SK-N-DZ (cell line): ENCODE results near the gene PGAM4. TPM values are rescaled to one million over a fixed set of nuclear protein-coding genes. Genes with fewer than 3 reads are reported as not detected.
A peak's percentile ranks its signal among the peaks of the same experiment; 100 is the strongest.
"Not testable (repeated sequence)": the region's sequence is repeated elsewhere in the genome, so short reads cannot be mapped to it uniquely, and the experiment has no call there.

Experiments
- DNase-seq: peaks from one replicate; pipeline ENCODE4 v3.0.0-alpha.2; 2015; ENCODE audit warnings: low spot score
- polyA plus RNA-seq, 2 experiments: library from polyadenylated mRNA; depleted of rRNA; stranded (reverse); fragments of >200 nt; gene quantifications; 2 replicates each; pipeline ENCODE4 v1.2.3, GENCODE V29; 2014

PGAM4 gene
- polyA plus RNA-seq (2014; cell fraction: cytosol; rRNA removed), result not detected in 2 replicates
- polyA plus RNA-seq (2014; cell fraction: nucleus; rRNA removed), result not detected in 2 replicates

GRCh38 chrX:77969538-77969937, at the start of gene PGAM4:
Gene PGAM4, minus strand, starts transcription at chrX:77969638. Its CDS starts 0 bp downstream, at chrX:77969638.
- no peak for DNase-seq

DNA sequence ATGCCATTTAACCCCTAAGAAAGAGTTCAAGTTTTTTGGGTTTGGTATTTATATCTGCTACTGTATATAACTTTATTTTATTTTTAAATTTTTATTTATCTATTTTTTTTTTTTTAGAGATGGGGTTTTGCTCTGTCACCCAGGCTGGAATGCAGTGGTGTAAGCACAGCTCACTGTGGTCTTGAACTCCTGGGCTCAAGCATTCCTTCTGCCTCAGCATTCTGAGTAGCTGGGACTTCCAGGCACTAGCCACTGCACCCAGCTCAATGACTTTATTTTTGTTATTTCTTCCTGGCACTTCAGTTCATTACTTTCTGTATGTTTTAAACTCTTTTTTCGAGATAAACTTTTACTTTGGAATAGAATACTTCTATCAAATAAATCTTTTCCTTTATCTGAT, 42.4 kb upstream of the PGAM4 start:
- no peak for DNase-seq

DNA sequence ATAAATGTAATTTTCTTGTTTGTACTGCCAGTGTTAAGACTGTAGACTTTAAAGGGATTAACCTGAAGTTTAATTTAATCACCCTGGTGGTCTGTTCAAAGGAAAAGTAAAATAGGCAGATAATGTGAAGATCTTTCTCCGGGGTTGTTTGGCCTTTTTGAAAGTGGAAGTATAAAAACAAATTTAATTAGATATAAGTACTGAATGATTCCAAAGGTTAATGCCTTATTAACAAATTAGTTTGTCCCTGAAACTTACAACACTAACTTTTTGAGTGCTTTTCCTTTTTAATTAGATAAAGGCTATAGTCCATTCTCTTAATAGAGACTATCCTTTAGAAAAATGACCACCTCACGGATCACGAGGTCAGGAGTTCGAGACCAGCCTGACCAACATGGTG, 10.4 kb upstream of the PGAM4 start:
- peak; percentile 79 for DNase-seq

- DNase-seq, result peak; percentile 84
These were observed 8.1 kb upstream of the PGAM4 start for GRCh38 chrX:77977518-77977917.

- no peak for DNase-seq
These were observed 7.7 kb upstream of the PGAM4 start for GRCh38 chrX:77977095-77977494.

DNA sequence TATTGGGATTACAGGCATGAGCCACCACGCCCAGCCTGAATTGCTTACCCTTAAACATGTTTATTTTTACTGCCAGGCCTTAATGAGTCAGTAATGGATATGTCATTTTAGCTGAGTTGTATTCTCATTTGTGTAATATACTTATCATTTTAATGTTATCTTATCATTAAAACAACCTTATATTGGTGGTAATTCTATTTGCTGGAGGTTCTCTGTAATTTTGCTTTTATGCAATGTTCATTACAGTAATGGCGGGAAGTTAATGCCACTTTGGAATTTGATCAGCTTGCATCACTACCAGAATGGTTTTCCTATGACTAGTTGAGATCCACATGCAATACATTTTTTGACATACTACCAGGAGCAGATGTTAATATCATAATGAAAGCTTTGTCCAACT, 6.3 kb upstream of the PGAM4 start:
- DNase-seq, result peak; percentile 17

DNA sequence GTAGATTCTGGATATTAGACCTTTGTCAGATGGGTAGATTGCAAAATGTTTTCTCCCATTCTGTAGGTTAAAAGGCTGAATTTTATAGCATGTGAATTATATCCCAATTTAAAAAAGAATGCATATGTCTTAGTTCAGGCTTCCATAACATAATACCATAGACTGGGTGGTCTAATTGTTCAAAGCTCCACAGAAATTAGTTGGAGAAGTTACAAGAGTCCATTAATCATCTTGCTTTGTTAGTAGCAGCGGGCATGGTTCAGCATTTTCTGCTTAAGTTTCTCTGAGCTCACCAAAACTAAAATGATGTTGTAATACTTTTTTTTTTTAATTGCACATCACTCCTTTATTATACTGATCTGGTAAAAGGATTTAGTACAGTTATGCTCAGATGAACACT, 1.8 kb downstream of the PGAM4 start:
- DNase-seq, result no peak

DNA sequence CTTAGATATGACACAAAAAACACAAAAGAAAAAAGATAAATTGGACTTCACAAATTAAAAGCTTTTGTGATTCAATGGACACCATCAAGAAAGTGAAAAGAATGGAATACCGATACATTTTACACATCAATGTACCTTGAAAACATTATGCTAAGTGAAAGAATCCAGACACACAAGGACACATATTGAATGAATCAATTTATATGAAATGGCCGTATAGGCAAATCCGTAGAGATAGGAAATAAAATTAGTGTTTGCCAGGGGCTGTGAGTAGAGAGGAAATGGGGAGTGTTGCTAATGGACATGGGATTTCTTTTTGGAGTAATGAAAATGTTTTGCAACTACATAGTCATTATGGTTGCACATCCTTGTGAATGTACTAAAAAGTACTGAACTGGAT, 3.1 kb downstream of the PGAM4 start:
- no peak for DNase-seq

DNA sequence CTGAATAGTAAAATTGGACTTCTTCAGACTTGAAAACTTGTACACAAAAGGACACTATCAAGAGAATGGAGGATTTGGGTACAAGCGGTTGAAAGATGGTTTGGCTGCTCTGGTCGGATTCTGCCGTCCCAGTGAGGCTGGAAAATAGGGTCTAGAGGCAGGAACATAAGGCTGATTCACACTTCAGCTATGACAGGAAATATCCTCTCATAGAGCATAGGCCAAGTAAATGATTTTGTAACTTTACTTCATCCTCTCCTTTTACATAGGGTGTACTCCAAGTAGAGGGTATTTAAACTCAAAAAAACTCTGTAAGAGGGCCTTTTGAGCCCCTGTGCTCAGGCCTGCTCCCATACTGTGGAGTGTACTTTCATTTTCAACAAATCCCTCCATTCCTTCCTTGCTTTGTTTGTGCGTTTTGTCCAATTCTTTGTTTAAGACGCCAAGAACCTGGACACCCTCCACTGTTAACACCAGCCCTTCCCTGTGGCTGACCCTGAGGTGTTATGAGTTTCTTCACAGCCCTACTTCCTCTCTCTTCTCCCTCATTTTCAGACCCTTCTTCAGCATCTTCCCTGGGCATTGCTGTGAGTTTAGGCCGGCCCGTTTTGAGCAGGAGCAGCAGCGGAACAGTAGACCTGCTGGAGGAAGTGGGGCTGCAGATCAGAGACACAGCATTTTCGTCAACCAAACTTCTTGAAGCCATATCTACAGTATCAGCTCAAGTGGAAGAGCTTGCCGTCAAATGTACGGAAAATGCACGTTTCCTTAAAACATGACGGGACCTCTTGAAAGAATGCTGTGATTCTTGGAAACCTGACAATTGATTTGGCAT, 7.2 kb downstream of the PGAM4 start:
- DNase-seq, result no peak

- no peak for DNase-seq
These were observed 8.4 kb downstream of the PGAM4 start for GRCh38 chrX:77961063-77961462.

GRCh38 chrX:77960567-77960966, 8.9 kb downstream of the PGAM4 start:
- DNase-seq, result no peak

- no peak for DNase-seq
These were observed 15.7 kb downstream of the PGAM4 start for GRCh38 chrX:77953708-77954107.

DNA sequence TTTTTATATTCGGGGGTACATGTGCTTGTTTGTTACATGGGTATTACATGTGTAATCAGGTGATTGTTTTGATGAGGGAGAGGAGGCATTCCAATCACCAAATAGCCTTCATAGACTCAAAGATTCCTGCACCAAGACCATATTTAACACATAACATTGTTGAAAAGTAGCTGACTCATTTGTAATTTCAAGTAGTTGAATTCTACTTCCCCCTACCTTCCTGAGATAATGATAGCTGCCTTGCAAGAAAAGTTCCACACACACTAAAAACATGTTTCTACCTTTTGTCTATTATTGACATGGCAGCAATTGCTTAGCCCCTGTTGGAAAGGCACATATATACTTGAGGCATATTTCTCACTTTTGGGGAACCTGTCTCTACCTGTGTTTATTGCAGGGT, 16.1 kb downstream of the PGAM4 start:
- DNase-seq, result no peak

DNA sequence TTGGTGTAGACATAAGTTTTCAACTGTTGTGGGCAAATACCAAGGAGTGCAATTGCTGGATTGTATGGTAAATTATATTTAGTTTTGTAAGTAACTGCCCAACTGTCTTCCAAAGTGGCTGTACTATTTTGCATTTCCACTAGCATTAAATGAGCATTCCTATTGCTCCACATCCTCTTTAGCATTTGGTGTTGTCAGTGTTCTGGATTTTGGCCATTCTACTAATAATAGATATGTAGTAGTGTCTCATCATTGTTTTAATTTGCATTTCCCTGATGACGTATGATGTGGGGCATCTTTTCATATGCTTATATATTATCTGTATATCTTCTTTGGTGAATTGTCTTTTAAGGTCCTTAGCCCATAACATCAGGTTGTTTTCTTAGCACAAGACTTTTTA, 17.3 kb downstream of the PGAM4 start:
- DNase-seq, result no peak

- DNase-seq, result no peak
These were observed 19.6 kb downstream of the PGAM4 start for GRCh38 chrX:77949840-77950239.

GRCh38 chrX:77946571-77946970, 22.9 kb downstream of the PGAM4 start:
- no peak for DNase-seq

DNA sequence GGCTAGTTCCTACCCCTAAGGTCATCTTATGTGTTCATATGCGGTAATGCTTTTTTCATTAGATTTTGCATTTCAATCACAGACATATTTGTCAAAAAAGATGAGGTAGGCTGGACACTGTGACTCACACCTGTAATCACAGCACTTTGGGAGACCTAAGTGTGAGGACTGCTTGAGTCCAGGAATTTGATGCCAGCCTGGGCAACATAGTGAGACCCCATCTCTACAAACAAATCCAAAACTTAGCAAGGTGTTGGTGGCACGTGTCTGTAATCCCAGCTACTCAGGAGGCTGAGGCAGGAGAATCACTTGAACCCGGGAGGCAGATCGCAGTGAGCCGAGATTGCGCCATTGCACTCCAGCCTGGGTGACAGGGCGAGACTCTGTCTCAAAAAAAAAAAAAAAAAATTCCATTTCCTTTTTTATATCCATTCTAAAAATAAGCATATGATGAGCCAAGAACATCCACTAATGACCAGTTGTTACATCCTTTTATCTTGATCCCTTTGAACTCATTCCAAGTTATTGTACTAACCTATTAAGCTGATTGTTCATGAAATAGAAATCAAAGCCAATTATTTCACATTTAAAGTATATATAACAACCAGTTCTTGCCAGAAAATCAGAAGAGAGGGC, 23.4 kb downstream of the PGAM4 start:
- no peak for DNase-seq

DNA sequence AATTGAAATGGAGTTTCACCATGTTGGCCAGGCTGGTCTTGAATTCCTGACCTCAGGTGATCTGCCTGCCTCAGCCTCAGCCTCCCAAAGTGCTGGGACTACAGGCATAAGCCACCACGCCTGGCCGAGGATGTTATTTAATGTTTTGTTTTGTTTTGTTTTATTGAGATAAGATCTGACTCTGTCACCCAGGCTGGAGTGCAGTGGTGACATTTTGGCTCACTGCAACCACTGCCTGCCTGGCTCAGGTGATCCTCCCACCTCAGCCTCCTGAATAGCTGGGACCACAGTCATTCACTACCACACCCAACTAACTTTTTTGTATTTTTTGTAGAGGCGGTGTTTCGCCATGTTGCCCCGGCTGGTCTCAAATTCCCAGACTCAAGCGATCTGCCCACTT, 24.4 kb downstream of the PGAM4 start:
- DNase-seq, result not testable (repeated sequence)

GRCh38 chrX:77938083-77938680, 31.3 kb downstream of the PGAM4 start:
- DNase-seq, result no peak

DNA sequence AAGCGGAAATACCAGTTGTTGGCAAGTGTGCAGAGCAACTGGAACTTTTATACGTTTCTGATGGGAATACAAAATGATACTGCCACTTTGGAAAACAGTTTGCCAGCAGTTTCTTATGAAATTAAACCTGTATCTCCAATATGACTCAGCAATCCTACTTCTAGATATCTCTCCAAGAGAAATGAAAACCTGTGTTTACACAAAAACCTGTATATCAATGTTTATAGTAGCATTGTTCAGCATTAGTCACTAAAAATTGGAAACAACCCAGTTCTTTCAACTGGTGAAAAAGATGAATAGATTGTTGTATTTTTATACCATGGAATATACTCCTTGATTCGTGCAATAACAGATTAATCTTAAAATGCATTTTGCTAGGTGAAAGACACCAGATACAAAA, 32.1 kb downstream of the PGAM4 start:
- DNase-seq, result no peak

- DNase-seq, result no peak
These were observed 33.1 kb downstream of the PGAM4 start for GRCh38 chrX:77936299-77936698.

DNA sequence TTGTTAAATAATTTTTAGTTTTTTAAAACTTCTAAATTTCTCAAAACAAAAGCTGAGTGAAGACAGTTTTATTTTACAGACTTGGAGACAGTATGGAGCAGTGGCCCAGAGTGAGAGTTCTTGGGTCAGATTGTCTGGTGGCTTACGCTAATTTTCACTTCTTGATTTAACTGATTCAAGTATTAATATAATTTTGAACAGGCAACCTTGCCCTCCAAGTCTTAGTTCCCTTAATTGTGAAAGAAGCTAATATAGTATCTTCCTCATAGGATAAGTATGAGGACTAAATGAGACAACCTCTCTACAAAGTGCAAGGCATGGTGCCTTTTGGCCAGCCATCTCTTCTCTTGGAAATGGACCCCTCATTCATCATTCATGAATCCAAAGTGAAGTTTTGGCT, 33.6 kb downstream of the PGAM4 start:
- DNase-seq, result no peak

- DNase-seq, result no peak
These were observed 38.9 kb downstream of the PGAM4 start for GRCh38 chrX:77930581-77930980.
